Measurements from ENCODE around the gene RBM22.

RBM22 gene

GRCh38 chr5:150647275-150648251 is 53.3 kb downstream of the RBM22 start:
- no peak overlapping the region for H3K4me3 ChIP-seq (replicated peaks in 1 of 2; ENCODE audit: low read depth in 2 of 2, low read length in 2 of 2)
- peak in 1 of 2 donors; percentile 41 for DNase-seq (ENCODE audit: low read depth in 2 of 2)
- TF ChIP-seq CTCF (IDR thresholded peaks at IDR 0.05; ENCODE audit: low read depth, low read length), result no peak

- peak; percentile 94 to 96 for DNase-seq (ENCODE audit: low read depth in 2 of 2)
- H3K4me3 ChIP-seq (replicated peaks in 1 of 2; ENCODE audit: low read depth in 2 of 2, low read length in 2 of 2), result no peak overlapping the region
- TF ChIP-seq CTCF (IDR thresholded peaks at IDR 0.05; ENCODE audit: low read depth, low read length), result no peak
These were observed 55.7 kb downstream of the RBM22 start for GRCh38 chr5:150645070-150645700.

GRCh38 chr5:150644514-150644913 is 56.3 kb downstream of the RBM22 start:
- TF ChIP-seq CTCF (IDR thresholded peaks at IDR 0.05; ENCODE audit: low read depth, low read length), result no peak
- no peak for DNase-seq (ENCODE audit: low read depth in 2 of 2)
- no peak overlapping the region for H3K4me3 ChIP-seq (replicated peaks in 1 of 2; ENCODE audit: low read depth in 2 of 2, low read length in 2 of 2)

GRCh38 chr5:150644058-150644457 is 56.8 kb downstream of the RBM22 start:
- no peak for DNase-seq (ENCODE audit: low read depth in 2 of 2)
- no peak overlapping the region for H3K4me3 ChIP-seq (replicated peaks in 1 of 2; ENCODE audit: low read depth in 2 of 2, low read length in 2 of 2)
- TF ChIP-seq CTCF (IDR thresholded peaks at IDR 0.05; ENCODE audit: low read depth, low read length), result no peak

GRCh38 chr5:150642991-150643710 is 57.7 kb downstream of the RBM22 start:
- peak in 1 of 2 donors; percentile 38 for DNase-seq (ENCODE audit: low read depth in 2 of 2)
- H3K4me3 ChIP-seq (replicated peaks in 1 of 2; ENCODE audit: low read depth in 2 of 2, low read length in 2 of 2), result peak overlapping the region; percentile 51 to 61
- TF ChIP-seq CTCF (IDR thresholded peaks at IDR 0.05; ENCODE audit: low read depth, low read length), result no peak

GRCh38 chr5:150642567-150642927 is 58.3 kb downstream of the RBM22 start:
- H3K4me3 ChIP-seq (replicated peaks in 1 of 2; ENCODE audit: low read depth in 2 of 2, low read length in 2 of 2), result peak overlapping the region; percentile 51 to 61
- TF ChIP-seq CTCF (IDR thresholded peaks at IDR 0.05; ENCODE audit: low read depth, low read length), result no peak
- peak; percentile 93 to 96 for DNase-seq (ENCODE audit: low read depth in 2 of 2)
